Measurements from ENCODE around the gene STAT5B.

- no peak for TF ChIP-seq POLR2AphosphoS5 (IDR thresholded peaks at IDR 0.05; ENCODE audit: low read depth, low read length)
- TF ChIP-seq REST (IDR thresholded peaks at IDR 0.05; ENCODE audit: insufficient read depth in 1 of 2, low read depth in 2 of 2, low read length in 2 of 2), result no peak
- TF ChIP-seq TAF1 (IDR thresholded peaks at IDR 0.05; ENCODE audit: borderline replicate concordance, insufficient read depth, low read length), result no peak
Observed at GRCh38 chr17:42224651-42225050, 51.5 kb downstream of the STAT5B start.
